Mammary epithelial cell (primary cell): Measurements from ENCODE around the gene KRTAP10-10.

Experiments
- CTCF ChIP-seq, 2 donors: IDR thresholded peaks in 1 of 2; conservative IDR thresholded peaks in 1 of 2; 2 replicates each; pipeline ENCODE4 v1.5.1; 2011 to 2012; ENCODE audit warnings: inconsistent platforms in 2 of 2, low read length in 2 of 2, mild to moderate bottlenecking in 2 of 2, control low read depth in 1 of 2, low read depth in 1 of 2; ENCODE audit not compliant: insufficient read depth in 1 of 2; ENCODE audit errors: extremely low read depth in 1 of 2
- EZH2 ChIP-seq: IDR thresholded peaks from 2 replicates; pipeline ENCODE4 v1.6.1; 2012; ENCODE audit warnings: low read length, inconsistent platforms, borderline replicate concordance

- TF ChIP-seq CTCF (conservative IDR thresholded peaks at IDR 0.05 in 1 of 2, IDR thresholded peaks at IDR 0.05 in 1 of 2; ENCODE audit: extremely low read depth in 1 of 2, insufficient read depth in 1 of 2, low read depth in 1 of 2, low read length in 2 of 2) (no peak), EZH2 (no peak)
Measured at GRCh38 chr21:44612029-44612486, 25.1 kb upstream of the KRTAP10-10 start, which contains the start of gene KRTAP10-8.
